K562 (cell line): ENCODE measurements around the gene CDK9. TPM values are rescaled to one million over a fixed set of nuclear protein-coding genes. Genes with fewer than 3 reads are reported as not detected.

Source experiments
- BHLHE40 ChIP-seq: IDR thresholded peaks from 2 replicates; pipeline ENCODE4 v1.6.1; 2011; ENCODE audit warnings: low read length, improper control_type of control experiment
- CHD1 ChIP-seq: fragments of 200-600 bp; sonication (generic); IDR thresholded peaks from one replicate; pipeline ENCODE4 v1.6.1; 2012; ENCODE audit warnings: mild to moderate bottlenecking, moderate library complexity, low read length, inconsistent platforms
- FOXK2 ChIP-seq, 2 experiments: fragments of 450-650 bp; IDR thresholded peaks in 1 of 2; conservative IDR thresholded peaks in 1 of 2; 2 replicates each; pipeline ENCODE4 v1.6.1; 2016; ENCODE audit warnings: low read depth in 2 of 2, mild to moderate bottlenecking in 1 of 2
- GTF2A2 ChIP-seq: IDR thresholded peaks from 2 replicates; pipeline ENCODE4 v1.6.1; 2016; ENCODE audit warnings: mild to moderate bottlenecking, missing genetic modification characterization, missing compliant biosample characterization
- MBD2 ChIP-seq: sonication (generic); IDR thresholded peaks from 2 replicates; pipeline ENCODE4 v1.6.1; 2016; ENCODE audit warnings: low read depth, borderline replicate concordance
- NCOA1 ChIP-seq: fragments of 450-650 bp; IDR thresholded peaks from 2 replicates; pipeline ENCODE4 v1.6.1; 2016; ENCODE audit warnings: low read depth
- NFATC3 ChIP-seq: fragments of 450-650 bp; IDR thresholded peaks from 2 replicates; pipeline ENCODE4 v1.6.1; 2017; ENCODE audit warnings: mild to moderate bottlenecking
- PBX2 ChIP-seq, 2 experiments: IDR thresholded peaks in 1 of 2; conservative IDR thresholded peaks in 1 of 2; 2 replicates each; pipeline ENCODE4 v1.6.1; 2016; ENCODE audit warnings: low read depth in 2 of 2, mild to moderate bottlenecking in 1 of 2, missing compliant biosample characterization in 1 of 2, missing genetic modification characterization in 1 of 2, moderate library complexity in 1 of 2
- RUNX1 ChIP-seq: sonication (generic); IDR thresholded peaks from 2 replicates; pipeline ENCODE4 v1.6.1; 2016; ENCODE audit warnings: antibody characterized with exemption, low read depth
- SETDB1 ChIP-seq: IDR thresholded peaks from one replicate; pipeline ENCODE4 v1.6.1; 2012; ENCODE audit warnings: low read length, control low read depth, inconsistent platforms
- SIRT6 ChIP-seq: IDR thresholded peaks from one replicate; pipeline ENCODE4 v1.6.1; 2012; ENCODE audit warnings: low read depth, mild to moderate bottlenecking, control low read depth, inconsistent platforms, low read length, moderate library complexity
- SRF ChIP-seq, 2 experiments: fragments of 250-450, 450-650 bp in 1 of 2; sonication (Bioruptor Pico) in 1 of 2; sonication (generic) in 1 of 2; formaldehyde crosslinking; IDR thresholded peaks; 2 replicates each; pipeline versions ENCODE4 v1.5.0 to v1.5.1; 2020 to 2022; ENCODE audit warnings: mild to moderate bottlenecking in 1 of 2, missing genetic modification reagents in 1 of 2
- TFAP4 ChIP-seq: sonication (generic); formaldehyde crosslinking; IDR thresholded peaks from 2 replicates; pipeline ENCODE4 v1.8.0; 2022; ENCODE audit warnings: missing genetic modification reagents, mild to moderate bottlenecking, moderate library complexity, borderline replicate concordance
- TSC22D4 ChIP-seq: fragments of 450-650 bp; IDR thresholded peaks from 2 replicates; pipeline ENCODE4 v1.6.1; 2016; ENCODE audit warnings: missing genetic modification characterization, missing biosample characterization, control low read depth
- TSHZ1 ChIP-seq: fragments of 250-450 bp; sonication (Bioruptor Pico); IDR thresholded peaks from 2 replicates; pipeline ENCODE4 v1.4.0; 2020; ENCODE audit warnings: mild to moderate bottlenecking, moderate library complexity
- ZBTB2 ChIP-seq: fragments of 450-650 bp; IDR thresholded peaks from 2 replicates; pipeline ENCODE4 v1.6.1; 2016; ENCODE audit warnings: antibody characterized with exemption
- ZNF316 ChIP-seq: fragments of 450-650 bp; IDR thresholded peaks from 2 replicates; pipeline ENCODE4 v1.6.1; 2016
- polyA plus RNA-seq, 8 experiments: library from polyadenylated mRNA; depleted of rRNA in 4 of 8; stranded (reverse) in 5 of 8; unstranded in 3 of 8; fragments of >200 nt; fragmentation: Nextera tagmentation in 2 of 8; fragmentation: Illumina TruSeq in 1 of 8; extraction: Ambion mirVana in 2 of 8; extraction: Trizol in 1 of 8; gene quantifications; 2 replicates each; pipeline versions ENCODE4 v1.2.1 to v1.2.3, GENCODE V29; 2011 to 2014; ENCODE audit warnings: inconsistent platforms in 1 of 8, missing spikeins in 1 of 8
- total RNA-seq, 7 experiments: library from RNA; depleted of rRNA in 6 of 7; stranded (reverse); fragments of >200 nt in 6 of 7; fragmentation: Illumina TruSeq in 2 of 7; extraction: Trizol in 2 of 7; gene quantifications; 2 replicates each; pipeline versions ENCODE4 v1.2.1 to v1.2.3, GENCODE V29; 2011 to 2021; ENCODE audit warnings: low replicate concordance in 1 of 7
- TF ChIP-seq, protein P1 (sequence below): fragments of 450-650 bp; IDR thresholded peaks from 2 replicates; pipeline ENCODE4 v1.6.1; 2016; ENCODE audit warnings: missing biosample characterization, missing genetic modification characterization

The CDK9 gene
- total and polyA plus RNA-seq, 9 of the 15 experiments (the other 6 are each of a cell fraction or from before 2014, with no cell fraction given) = 4.2 to 78.6 (median 33.0) TPM

GRCh38 chr9:127825319-127826051 is 39.7 kb downstream of the CDK9 start (continued):
- TF ChIP-seq CHD1 = no peak
- no peak for TF ChIP-seq TSHZ1 (CRISPR knock-in tag)
- TF ChIP-seq SRF (CRISPR knock-in tag; IDR thresholded peaks at IDR 0.05) = 0 out of 4 replicates have a peak, but pooled peaks of 1 of the 2 experiments have one; percentile 26
- no peak for TF ChIP-seq FOXK2 (conservative IDR thresholded peaks at IDR 0.05 in 1 of 2, IDR thresholded peaks at IDR 0.05 in 1 of 2; ENCODE audit: low read depth in 2 of 2)
- no peak for TF ChIP-seq MBD2
- no peak for TF ChIP-seq PBX2 (CRISPR knock-in tag; IDR thresholded peaks at IDR 0.05; ENCODE audit: low read depth)
- TF ChIP-seq PBX2 (tag; conservative IDR thresholded peaks at IDR 0.05; ENCODE audit: low read depth) = no peak
- TF ChIP-seq SETDB1 = no peak
- 0 out of 2 replicates have a peak, but pooled peaks have one; percentile 11 for TF ChIP-seq TFAP4 (CRISPR knock-in tag)
- TF ChIP-seq RUNX1 = no peak
- no peak for TF ChIP-seq NFATC3
- peak; percentile 58 for TF ChIP-seq BHLHE40
- TF ChIP-seq GTF2A2 = no peak
- no peak for TF ChIP-seq TSC22D4 (tag)
- no peak for TF ChIP-seq NCOA1
- no peak for TF ChIP-seq ZNF316
- no peak for TF ChIP-seq ZBTB2
- TF ChIP-seq, protein P1, sequence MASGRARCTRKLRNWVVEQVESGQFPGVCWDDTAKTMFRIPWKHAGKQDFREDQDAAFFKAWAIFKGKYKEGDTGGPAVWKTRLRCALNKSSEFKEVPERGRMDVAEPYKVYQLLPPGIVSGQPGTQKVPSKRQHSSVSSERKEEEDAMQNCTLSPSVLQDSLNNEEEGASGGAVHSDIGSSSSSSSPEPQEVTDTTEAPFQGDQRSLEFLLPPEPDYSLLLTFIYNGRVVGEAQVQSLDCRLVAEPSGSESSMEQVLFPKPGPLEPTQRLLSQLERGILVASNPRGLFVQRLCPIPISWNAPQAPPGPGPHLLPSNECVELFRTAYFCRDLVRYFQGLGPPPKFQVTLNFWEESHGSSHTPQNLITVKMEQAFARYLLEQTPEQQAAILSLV = no peak
- no peak for TF ChIP-seq SIRT6
